ENCODE data around the gene UNC50. TPM values are rescaled to one million over a fixed set of nuclear protein-coding genes. Genes with fewer than 3 reads are reported as not detected.
"Not testable (repeated sequence)": the region's sequence is repeated elsewhere in the genome, so short reads cannot be mapped to it uniquely, and the experiment has no call there.

UNC50 gene
- total and polyA plus RNA-seq, 2 experiments from 2014 or later, result 38.7 to 49.4 TPM

- TF ChIP-seq EZH2 (IDR thresholded peaks at IDR 0.05; ENCODE audit: low read depth, unreplicated experiment) (no peak), CREB1 (CRISPR knock-in tag; IDR thresholded peaks at IDR 0.05; ENCODE audit: low read depth) (no peak), EZH2phosphoT487 (IDR thresholded peaks at IDR 0.05; ENCODE audit: unreplicated experiment) (no peak), ZNF114 (CRISPR knock-in tag; IDR thresholded peaks at IDR 0.05) (no peak), STAT1 (IDR thresholded peaks at IDR 0.05; ENCODE audit: unreplicated experiment) (no peak)
These were observed 15.8 kb upstream of the UNC50 start (continued) for GRCh38 chr2:98592565-98592964.

- not testable (repeated sequence) for H3K27me3 Mint-ChIP-seq (ENCODE audit: insufficient read depth, low read depth, poor library complexity); H3K9me2 ChIP-seq (ENCODE audit: insufficient read depth); H3K4me1 Mint-ChIP-seq; H3K36me3 ChIP-seq (ENCODE audit: insufficient read depth); H3K79me2 ChIP-seq (replicated peaks; ENCODE audit: insufficient read depth); H3K27ac ChIP-seq (ENCODE audit: low read depth); H2AFZ ChIP-seq; H3K4me3 ChIP-seq; DNase-seq (ENCODE audit: low spot score); H3K4me1 ChIP-seq (ENCODE audit: insufficient read depth); H3K27ac Mint-ChIP-seq; H3K4me2 ChIP-seq; H3K27me3 ChIP-seq (ENCODE audit: insufficient read depth); H3F3A ChIP-seq (replicated peaks; ENCODE audit: low read depth); ATAC-seq; H3K4me3 Mint-ChIP-seq; H4K20me1 ChIP-seq (replicated peaks; ENCODE audit: insufficient read depth); H3K9me3 Mint-ChIP-seq
- H3K36me3 Mint-ChIP-seq (ENCODE audit: low read depth), result peaks cover 33% of the 10 kb centered on the region
These were observed 13.7 kb upstream of the UNC50 start for GRCh38 chr2:98594665-98595064.

- Histone ChIP-seq H2AFZ (no peak overlapping the region), H3K36me3 (ENCODE audit: insufficient read depth) (peaks cover 18% of the 10 kb centered on the region), H3K27ac (ENCODE audit: low read depth) (no peak overlapping the region), H3K4me3 (no peak overlapping the region), H3K4me1 (ENCODE audit: insufficient read depth) (no peaks in the 10 kb centered on the region), H4K20me1 (replicated peaks; ENCODE audit: insufficient read depth) (no peaks in the 10 kb centered on the region; the same call in none of the 2 replicates), H3K4me2 (no peak overlapping the region), H3K79me2 (replicated peaks; ENCODE audit: insufficient read depth) (no peaks in the 10 kb centered on the region), H3K9me2 (ENCODE audit: insufficient read depth) (0 out of 2 replicates have a peak, but pooled peaks cover 4% of the 10 kb centered on the region), H3F3A (replicated peaks; ENCODE audit: low read depth) (no peaks in the 10 kb centered on the region), H3K27me3 (ENCODE audit: insufficient read depth) (no peaks in the 10 kb centered on the region)
- Mint-ChIP-seq H3K4me1 (no peaks in the 10 kb centered on the region), H3K9me3 (peaks cover 2% of the 10 kb centered on the region; the same call in 2 of the 3 replicates), H3K4me3 (no peak overlapping the region), H3K27ac (no peak overlapping the region), H3K27me3 (ENCODE audit: insufficient read depth, low read depth, poor library complexity) (peaks cover 2% of the 10 kb centered on the region), H3K36me3 (ENCODE audit: low read depth) (peaks cover 54% of the 10 kb centered on the region)
- DNase-seq (ENCODE audit: low spot score) (no peak), ATAC-seq (no peak)
- TF ChIP-seq ZNF462 (CRISPR knock-in tag; IDR thresholded peaks at IDR 0.05), result no peak
- no peak for TF ChIP-seq JUNB (IDR thresholded peaks at IDR 0.05; ENCODE audit: unreplicated experiment)
- TF ChIP-seq EZH2phosphoT487 (IDR thresholded peaks at IDR 0.05; ENCODE audit: unreplicated experiment), result no peak
- TF ChIP-seq ZNF114 (CRISPR knock-in tag; IDR thresholded peaks at IDR 0.05), result no peak
- no peak for TF ChIP-seq CREB1 (CRISPR knock-in tag; IDR thresholded peaks at IDR 0.05; ENCODE audit: low read depth)
These were observed 9.5 kb upstream of the UNC50 start for GRCh38 chr2:98598781-98599428.

Measured in GM23338 (cell line).